GM23338 (cell line): ENCODE measurements around the gene KIAA1549. TPM values are rescaled to one million over a fixed set of nuclear protein-coding genes. Genes with fewer than 3 reads are reported as not detected.

Experiments used
- ATAC-seq: fragments of 200-7000 bp; cut with Tn5 transposase; 3 replicates; pipeline ENCODE4 v1.9.1; 2020
- DNase-seq: peaks from one replicate; pipeline ENCODE4 v3.0.0-alpha.2; 2015; ENCODE audit warnings: low spot score
- H2AFZ ChIP-seq: fragments of 200-600 bp; sonication (generic); 2 replicates; pipeline ENCODE4 v1.8.0; 2016; ENCODE audit warnings: antibody characterized with exemption, mild to moderate bottlenecking, moderate library complexity
- H3F3A ChIP-seq: fragments of 200-600 bp; sonication (generic); replicated peaks from 2 replicates; pipeline ENCODE4 v1.8.0; 2017; ENCODE audit warnings: antibody characterized with exemption, mixed run types, low read depth
- H3K27ac ChIP-seq: fragments of 200-600 bp; sonication (generic); 2 replicates; pipeline ENCODE4 v1.6.1; 2016; ENCODE audit warnings: low read depth
- H3K27me3 ChIP-seq: fragments of 200-600 bp; sonication (generic); 2 replicates; pipeline ENCODE4 v1.8.0; 2016; ENCODE audit warnings: mild to moderate bottlenecking, mixed run types, moderate library complexity; ENCODE audit not compliant: insufficient read depth
- H3K36me3 ChIP-seq: fragments of 200-600 bp; sonication (generic); 2 replicates; pipeline ENCODE4 v1.8.0; 2016; ENCODE audit warnings: mild to moderate bottlenecking; ENCODE audit not compliant: insufficient read depth
- H3K4me1 ChIP-seq: fragments of 200-600 bp; sonication (generic); 2 replicates; pipeline ENCODE4 v1.8.0; 2016; ENCODE audit warnings: mild to moderate bottlenecking, moderate library complexity; ENCODE audit not compliant: insufficient read depth
- H3K4me2 ChIP-seq: fragments of 200-600 bp; sonication (generic); 2 replicates; pipeline ENCODE4 v1.7.1; 2017; ENCODE audit warnings: mixed run types
- H3K4me3 ChIP-seq: fragments of 200-600 bp; sonication (generic); 2 replicates; pipeline ENCODE4 v1.6.1; 2016; ENCODE audit warnings: mixed run types
- H3K79me2 ChIP-seq: fragments of 200-600 bp; sonication (generic); replicated peaks from 2 replicates; pipeline ENCODE4 v1.8.0; 2017; ENCODE audit warnings: mild to moderate bottlenecking; ENCODE audit not compliant: insufficient read depth
- H3K9me2 ChIP-seq: fragments of 200-600 bp; sonication (generic); 2 replicates; pipeline ENCODE4 v1.8.0; 2017; ENCODE audit not compliant: insufficient read depth
- H4K20me1 ChIP-seq: fragments of 200-600 bp; sonication (generic); replicated peaks from 2 replicates; pipeline ENCODE4 v1.8.0; 2017; ENCODE audit warnings: mild to moderate bottlenecking; ENCODE audit not compliant: insufficient read depth
- H3K27ac Mint-ChIP-seq: 2 replicates; pipeline ENCODE4 v1.8.0; 2020; ENCODE audit warnings: inconsistent platforms, mild to moderate bottlenecking, moderate library complexity, mixed read lengths
- H3K27me3 Mint-ChIP-seq: 3 replicates; pipeline ENCODE4 v1.8.0; 2022; ENCODE audit warnings: low read depth, mild to moderate bottlenecking, moderate library complexity, mixed read lengths, inconsistent platforms; ENCODE audit not compliant: insufficient read depth, poor library complexity
- H3K36me3 Mint-ChIP-seq: 3 replicates; pipeline ENCODE4 v1.8.0; 2021; ENCODE audit warnings: low read depth, mild to moderate bottlenecking, inconsistent platforms, moderate library complexity, mixed read lengths
- H3K4me1 Mint-ChIP-seq: 3 replicates; pipeline ENCODE4 v1.8.0; 2020; ENCODE audit warnings: mild to moderate bottlenecking, inconsistent platforms, mixed read lengths
- H3K4me3 Mint-ChIP-seq: 3 replicates; pipeline ENCODE4 v1.8.0; 2021; ENCODE audit warnings: moderate library complexity, mild to moderate bottlenecking, inconsistent platforms, mixed read lengths
- H3K9me3 Mint-ChIP-seq: 3 replicates; pipeline ENCODE4 v1.8.0; 2020; ENCODE audit warnings: moderate library complexity, mild to moderate bottlenecking, inconsistent platforms, mixed read lengths
- polyA plus RNA-seq: library from polyadenylated mRNA; unstranded; fragments of >200 nt; fragmentation: Nextera tagmentation; extraction: Ambion mirVana; gene quantifications from 2 replicates; pipeline ENCODE4 v1.2.1, GENCODE V29; 2016
- total RNA-seq: library from RNA; depleted of rRNA; stranded (reverse); fragments of >200 nt; shearing (Covaris generic); gene quantifications from 2 replicates; pipeline ENCODE4 v1.2.3, GENCODE V29; 2014
- TF ChIP-seq, protein P1 (sequence below): fragments of 250-450 bp; sonication (Bioruptor Pico); IDR thresholded peaks from 2 replicates; pipeline ENCODE4 v1.5.0; 2020; ENCODE audit warnings: mild to moderate bottlenecking, moderate library complexity
- TF ChIP-seq, protein P2 (sequence below), 2 experiments: fragments of 200-600 bp in 1 of 2; sonication (generic) in 1 of 2; conservative IDR thresholded peaks; 2 replicates each; pipeline versions ENCODE4 v1.5.1 to v1.6.1; 2016 to 2017; ENCODE audit warnings: antibody characterized with exemption in 2 of 2, low read depth in 2 of 2, mild to moderate bottlenecking in 2 of 2, moderate library complexity in 1 of 2

KIAA1549 gene
- total and polyA plus RNA-seq, 2 experiments from 2014 or later: 3.6 to 13.5 TPM

DNA sequence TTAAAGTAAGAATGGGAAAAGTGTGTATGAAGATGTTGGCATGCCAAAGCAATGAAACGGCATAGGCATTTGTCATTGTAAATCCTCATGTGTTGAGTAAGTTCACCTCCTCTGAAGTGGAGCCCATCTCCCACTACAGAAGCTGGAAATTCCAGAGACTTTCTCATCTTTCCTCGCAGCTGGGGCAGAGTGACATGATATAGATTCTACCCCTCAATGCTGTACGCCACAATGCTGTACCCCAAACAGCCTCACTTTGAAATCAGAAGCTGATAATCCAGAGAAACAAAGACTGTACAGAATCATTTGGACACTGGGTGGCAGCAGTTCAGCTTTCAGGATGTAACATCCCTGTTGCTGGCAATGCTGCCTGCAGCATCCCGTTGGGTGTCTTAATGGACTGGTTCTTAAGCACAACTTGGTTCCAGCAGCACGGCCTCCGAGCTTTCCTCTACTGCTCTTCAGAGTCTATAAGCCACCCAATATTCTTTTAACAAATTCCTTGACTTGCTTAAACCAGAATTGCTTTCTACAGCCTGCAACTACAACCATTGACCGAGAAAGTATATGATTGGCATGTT lies 35.8 kb upstream of the KIAA1549 start:
- Histone ChIP-seq H3K4me2 (no peak overlapping the region), H2AFZ (no peak overlapping the region)
- no peak overlapping the region for H3K27ac Mint-ChIP-seq

More for the DNA sequence above, 35.8 kb upstream of the KIAA1549 start:
- no peaks in the 10 kb centered on the region for H3K9me2 ChIP-seq
- H3K36me3 Mint-ChIP-seq: peaks cover 4% of the 10 kb centered on the region; the same call in 2 of the 3 replicates
- H3K4me1 ChIP-seq: no peaks in the 10 kb centered on the region; the same call in 1 of the 2 replicates
- 0 out of 2 replicates have a peak, but pooled peaks cover 5% of the 10 kb centered on the region for H3F3A ChIP-seq
- no peaks in the 10 kb centered on the region for H3K27me3 ChIP-seq
- no peak overlapping the region for H3K4me3 Mint-ChIP-seq
- TF ChIP-seq, protein P1, sequence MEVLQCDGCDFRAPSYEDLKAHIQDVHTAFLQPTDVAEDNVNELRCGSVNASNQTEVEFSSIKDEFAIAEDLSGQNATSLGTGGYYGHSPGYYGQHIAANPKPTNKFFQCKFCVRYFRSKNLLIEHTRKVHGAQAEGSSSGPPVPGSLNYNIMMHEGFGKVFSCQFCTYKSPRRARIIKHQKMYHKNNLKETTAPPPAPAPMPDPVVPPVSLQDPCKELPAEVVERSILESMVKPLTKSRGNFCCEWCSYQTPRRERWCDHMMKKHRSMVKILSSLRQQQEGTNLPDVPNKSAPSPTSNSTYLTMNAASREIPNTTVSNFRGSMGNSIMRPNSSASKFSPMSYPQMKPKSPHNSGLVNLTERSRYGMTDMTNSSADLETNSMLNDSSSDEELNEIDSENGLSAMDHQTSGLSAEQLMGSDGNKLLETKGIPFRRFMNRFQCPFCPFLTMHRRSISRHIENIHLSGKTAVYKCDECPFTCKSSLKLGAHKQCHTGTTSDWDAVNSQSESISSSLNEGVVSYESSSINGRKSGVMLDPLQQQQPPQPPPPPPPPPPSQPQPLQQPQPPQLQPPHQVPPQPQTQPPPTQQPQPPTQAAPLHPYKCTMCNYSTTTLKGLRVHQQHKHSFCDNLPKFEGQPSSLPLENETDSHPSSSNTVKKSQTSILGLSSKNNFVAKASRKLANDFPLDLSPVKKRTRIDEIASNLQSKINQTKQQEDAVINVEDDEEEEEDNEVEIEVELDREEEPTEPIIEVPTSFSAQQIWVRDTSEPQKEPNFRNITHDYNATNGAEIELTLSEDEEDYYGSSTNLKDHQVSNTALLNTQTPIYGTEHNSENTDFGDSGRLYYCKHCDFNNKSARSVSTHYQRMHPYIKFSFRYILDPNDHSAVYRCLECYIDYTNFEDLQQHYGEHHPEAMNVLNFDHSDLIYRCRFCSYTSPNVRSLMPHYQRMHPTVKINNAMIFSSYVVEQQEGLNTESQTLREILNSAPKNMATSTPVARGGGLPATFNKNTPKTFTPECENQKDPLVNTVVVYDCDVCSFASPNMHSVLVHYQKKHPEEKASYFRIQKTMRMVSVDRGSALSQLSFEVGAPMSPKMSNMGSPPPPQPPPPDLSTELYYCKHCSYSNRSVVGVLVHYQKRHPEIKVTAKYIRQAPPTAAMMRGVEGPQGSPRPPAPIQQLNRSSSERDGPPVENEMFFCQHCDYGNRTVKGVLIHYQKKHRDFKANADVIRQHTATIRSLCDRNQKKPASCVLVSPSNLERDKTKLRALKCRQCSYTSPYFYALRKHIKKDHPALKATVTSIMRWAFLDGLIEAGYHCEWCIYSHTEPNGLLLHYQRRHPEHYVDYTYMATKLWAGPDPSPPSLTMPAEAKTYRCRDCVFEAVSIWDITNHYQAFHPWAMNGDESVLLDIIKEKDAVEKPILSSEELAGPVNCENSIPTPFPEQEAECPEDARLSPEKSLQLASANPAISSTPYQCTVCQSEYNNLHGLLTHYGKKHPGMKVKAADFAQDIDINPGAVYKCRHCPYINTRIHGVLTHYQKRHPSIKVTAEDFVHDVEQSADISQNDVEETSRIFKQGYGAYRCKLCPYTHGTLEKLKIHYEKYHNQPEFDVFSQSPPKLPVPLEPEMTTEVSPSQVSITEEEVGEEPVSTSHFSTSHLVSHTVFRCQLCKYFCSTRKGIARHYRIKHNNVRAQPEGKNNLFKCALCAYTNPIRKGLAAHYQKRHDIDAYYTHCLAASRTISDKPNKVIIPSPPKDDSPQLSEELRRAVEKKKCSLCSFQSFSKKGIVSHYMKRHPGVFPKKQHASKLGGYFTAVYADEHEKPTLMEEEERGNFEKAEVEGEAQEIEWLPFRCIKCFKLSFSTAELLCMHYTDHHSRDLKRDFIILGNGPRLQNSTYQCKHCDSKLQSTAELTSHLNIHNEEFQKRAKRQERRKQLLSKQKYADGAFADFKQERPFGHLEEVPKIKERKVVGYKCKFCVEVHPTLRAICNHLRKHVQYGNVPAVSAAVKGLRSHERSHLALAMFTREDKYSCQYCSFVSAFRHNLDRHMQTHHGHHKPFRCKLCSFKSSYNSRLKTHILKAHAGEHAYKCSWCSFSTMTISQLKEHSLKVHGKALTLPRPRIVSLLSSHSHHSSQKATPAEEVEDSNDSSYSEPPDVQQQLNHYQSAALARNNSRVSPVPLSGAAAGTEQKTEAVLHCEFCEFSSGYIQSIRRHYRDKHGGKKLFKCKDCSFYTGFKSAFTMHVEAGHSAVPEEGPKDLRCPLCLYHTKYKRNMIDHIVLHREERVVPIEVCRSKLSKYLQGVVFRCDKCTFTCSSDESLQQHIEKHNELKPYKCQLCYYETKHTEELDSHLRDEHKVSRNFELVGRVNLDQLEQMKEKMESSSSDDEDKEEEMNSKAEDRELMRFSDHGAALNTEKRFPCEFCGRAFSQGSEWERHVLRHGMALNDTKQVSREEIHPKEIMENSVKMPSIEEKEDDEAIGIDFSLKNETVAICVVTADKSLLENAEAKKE (CRISPR knock-in tag): no peak
- TF ChIP-seq, protein P2, sequence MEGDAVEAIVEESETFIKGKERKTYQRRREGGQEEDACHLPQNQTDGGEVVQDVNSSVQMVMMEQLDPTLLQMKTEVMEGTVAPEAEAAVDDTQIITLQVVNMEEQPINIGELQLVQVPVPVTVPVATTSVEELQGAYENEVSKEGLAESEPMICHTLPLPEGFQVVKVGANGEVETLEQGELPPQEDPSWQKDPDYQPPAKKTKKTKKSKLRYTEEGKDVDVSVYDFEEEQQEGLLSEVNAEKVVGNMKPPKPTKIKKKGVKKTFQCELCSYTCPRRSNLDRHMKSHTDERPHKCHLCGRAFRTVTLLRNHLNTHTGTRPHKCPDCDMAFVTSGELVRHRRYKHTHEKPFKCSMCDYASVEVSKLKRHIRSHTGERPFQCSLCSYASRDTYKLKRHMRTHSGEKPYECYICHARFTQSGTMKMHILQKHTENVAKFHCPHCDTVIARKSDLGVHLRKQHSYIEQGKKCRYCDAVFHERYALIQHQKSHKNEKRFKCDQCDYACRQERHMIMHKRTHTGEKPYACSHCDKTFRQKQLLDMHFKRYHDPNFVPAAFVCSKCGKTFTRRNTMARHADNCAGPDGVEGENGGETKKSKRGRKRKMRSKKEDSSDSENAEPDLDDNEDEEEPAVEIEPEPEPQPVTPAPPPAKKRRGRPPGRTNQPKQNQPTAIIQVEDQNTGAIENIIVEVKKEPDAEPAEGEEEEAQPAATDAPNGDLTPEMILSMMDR (conservative IDR thresholded peaks at IDR 0.05; ENCODE audit: low read depth in 2 of 2): peak; percentile 64 to 83
- no peak overlapping the region for H3K4me3 ChIP-seq
- peaks cover 14% of the 10 kb centered on the region for H3K27me3 Mint-ChIP-seq
- DNase-seq (peak; percentile 79), ATAC-seq (peak; percentile 89)
- H3K9me3 Mint-ChIP-seq: no peaks in the 10 kb centered on the region
- no peak overlapping the region for H3K27ac ChIP-seq
- H3K36me3 ChIP-seq: no peaks in the 10 kb centered on the region
- no peaks in the 10 kb centered on the region; the same call in 1 of the 2 replicates for H4K20me1 ChIP-seq
- H3K4me1 Mint-ChIP-seq: peaks cover 15% of the 10 kb centered on the region; the same call in 2 of the 3 replicates
- H3K79me2 ChIP-seq: no peaks in the 10 kb centered on the region
